OCI-LY3 (cell line): ENCODE data around the gene CPZ.
"Not testable (repeated sequence)": the region's sequence is repeated elsewhere in the genome, so short reads cannot be mapped to it uniquely, and the experiment has no call there.

Source experiments
- EZH2phosphoT487 ChIP-seq: fragments of 200-600 bp; shearing (Covaris generic); IDR thresholded peaks from 2 replicates; pipeline ENCODE4 v1.6.1; 2018; ENCODE audit warnings: antibody characterized with exemption, mixed run types, low read depth
- TF ChIP-seq, protein P1 (sequence below): fragments of 200-600, 300-600 bp; sonication (generic); IDR thresholded peaks from 2 replicates; pipeline ENCODE4 v1.5.1; 2014; ENCODE audit warnings: antibody characterized with exemption, low read length, low read depth

DNA sequence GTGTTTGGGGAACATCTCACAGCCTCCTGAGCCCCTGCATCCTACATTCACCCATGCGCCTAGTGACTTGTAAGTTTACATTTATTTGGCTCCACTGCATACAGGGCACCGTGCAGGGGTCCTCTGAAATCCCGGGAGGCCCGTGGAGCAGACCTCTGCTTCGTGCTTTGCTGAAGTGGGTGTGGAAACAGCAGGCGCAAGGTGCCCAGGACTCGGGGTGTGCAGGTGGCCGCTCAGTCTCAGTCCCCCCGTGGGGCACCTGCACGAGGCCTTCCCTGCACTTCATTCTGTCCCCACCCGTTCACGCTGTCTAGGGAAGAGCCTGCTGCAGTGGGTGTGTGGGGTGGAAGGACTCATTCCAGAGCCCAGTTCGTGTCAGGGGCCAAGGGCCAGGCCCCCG is 28.6 kb downstream of the CPZ start:
- TF ChIP-seq, protein P1, sequence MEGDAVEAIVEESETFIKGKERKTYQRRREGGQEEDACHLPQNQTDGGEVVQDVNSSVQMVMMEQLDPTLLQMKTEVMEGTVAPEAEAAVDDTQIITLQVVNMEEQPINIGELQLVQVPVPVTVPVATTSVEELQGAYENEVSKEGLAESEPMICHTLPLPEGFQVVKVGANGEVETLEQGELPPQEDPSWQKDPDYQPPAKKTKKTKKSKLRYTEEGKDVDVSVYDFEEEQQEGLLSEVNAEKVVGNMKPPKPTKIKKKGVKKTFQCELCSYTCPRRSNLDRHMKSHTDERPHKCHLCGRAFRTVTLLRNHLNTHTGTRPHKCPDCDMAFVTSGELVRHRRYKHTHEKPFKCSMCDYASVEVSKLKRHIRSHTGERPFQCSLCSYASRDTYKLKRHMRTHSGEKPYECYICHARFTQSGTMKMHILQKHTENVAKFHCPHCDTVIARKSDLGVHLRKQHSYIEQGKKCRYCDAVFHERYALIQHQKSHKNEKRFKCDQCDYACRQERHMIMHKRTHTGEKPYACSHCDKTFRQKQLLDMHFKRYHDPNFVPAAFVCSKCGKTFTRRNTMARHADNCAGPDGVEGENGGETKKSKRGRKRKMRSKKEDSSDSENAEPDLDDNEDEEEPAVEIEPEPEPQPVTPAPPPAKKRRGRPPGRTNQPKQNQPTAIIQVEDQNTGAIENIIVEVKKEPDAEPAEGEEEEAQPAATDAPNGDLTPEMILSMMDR: not testable (repeated sequence)
- TF ChIP-seq EZH2phosphoT487: not testable (repeated sequence)
